ENCODE data around the gene NETO2. TPM values are rescaled to one million over a fixed set of nuclear protein-coding genes. Genes with fewer than 3 reads are reported as not detected.
A peak's percentile ranks its signal among the peaks of the same experiment; 100 is the strongest.

The NETO2 gene
- total and polyA plus RNA-seq, 2 of the 13 experiments (the other 11 are each of a cell fraction or from before 2014, with no cell fraction given), result 8.2 to 13.5 TPM

DNA sequence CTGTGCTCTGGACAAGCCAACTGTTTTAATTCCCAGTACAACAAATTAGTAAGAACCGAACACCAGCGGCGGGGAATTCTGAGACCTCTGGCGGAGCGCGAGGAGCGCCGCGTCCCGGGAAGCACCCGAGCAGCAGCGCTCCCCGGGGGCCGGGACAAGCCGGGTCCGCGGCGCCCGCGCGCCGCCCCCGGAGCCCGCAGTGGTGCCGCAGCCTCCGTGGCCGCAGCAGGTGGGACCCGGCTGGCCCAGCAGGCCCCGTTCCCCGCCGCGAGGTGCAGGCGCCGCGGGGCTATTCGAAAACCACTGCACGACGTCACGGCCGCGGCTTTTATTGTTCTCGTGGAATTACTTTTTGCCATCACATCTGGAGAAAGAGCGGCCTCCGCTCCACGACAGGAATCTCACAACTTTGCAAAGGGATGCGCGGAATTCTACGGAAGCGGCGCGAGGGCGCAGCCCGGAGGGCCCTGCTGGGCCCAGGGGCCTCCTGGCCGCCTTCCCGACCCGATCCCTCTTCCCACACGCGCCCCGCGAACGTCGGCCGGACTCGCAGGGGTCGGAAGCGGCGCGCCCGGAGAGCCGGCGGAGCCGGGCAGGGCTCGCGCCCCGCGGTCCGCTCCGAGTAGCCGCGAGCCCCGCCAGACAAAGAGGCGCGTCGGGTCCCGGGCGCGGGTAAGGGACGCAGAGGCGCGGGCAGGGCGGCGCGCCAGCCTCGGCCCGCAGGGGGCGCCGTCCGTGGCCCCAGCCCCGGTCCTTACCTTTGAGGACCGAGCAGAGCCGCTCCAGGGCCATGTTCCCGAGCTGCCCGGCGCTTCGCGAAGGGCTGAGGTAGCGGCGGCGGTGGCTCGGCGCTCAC, 696 bp downstream of the NETO2 start (continued):
- TF ChIP-seq CREB1 (IDR thresholded peaks at IDR 0.05), result peak; percentile 4; the same call in 1 of the 2 replicates
- TF ChIP-seq CREB1 (CRISPR knock-in tag; IDR thresholded peaks at IDR 0.05), result no peak
- TF ChIP-seq SALL1 (CRISPR knock-in tag; IDR thresholded peaks at IDR 0.05), result peak; percentile 71
- TF ChIP-seq, protein P1, sequence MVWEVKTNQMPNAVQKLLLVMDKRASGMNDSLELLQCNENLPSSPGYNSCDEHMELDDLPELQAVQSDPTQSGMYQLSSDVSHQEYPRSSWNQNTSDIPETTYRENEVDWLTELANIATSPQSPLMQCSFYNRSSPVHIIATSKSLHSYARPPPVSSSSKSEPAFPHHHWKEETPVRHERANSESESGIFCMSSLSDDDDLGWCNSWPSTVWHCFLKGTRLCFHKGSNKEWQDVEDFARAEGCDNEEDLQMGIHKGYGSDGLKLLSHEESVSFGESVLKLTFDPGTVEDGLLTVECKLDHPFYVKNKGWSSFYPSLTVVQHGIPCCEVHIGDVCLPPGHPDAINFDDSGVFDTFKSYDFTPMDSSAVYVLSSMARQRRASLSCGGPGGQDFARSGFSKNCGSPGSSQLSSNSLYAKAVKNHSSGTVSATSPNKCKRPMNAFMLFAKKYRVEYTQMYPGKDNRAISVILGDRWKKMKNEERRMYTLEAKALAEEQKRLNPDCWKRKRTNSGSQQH (CRISPR knock-in tag; IDR thresholded peaks at IDR 0.05; ENCODE audit: low read depth), result no peak
- TF ChIP-seq, protein P2, sequence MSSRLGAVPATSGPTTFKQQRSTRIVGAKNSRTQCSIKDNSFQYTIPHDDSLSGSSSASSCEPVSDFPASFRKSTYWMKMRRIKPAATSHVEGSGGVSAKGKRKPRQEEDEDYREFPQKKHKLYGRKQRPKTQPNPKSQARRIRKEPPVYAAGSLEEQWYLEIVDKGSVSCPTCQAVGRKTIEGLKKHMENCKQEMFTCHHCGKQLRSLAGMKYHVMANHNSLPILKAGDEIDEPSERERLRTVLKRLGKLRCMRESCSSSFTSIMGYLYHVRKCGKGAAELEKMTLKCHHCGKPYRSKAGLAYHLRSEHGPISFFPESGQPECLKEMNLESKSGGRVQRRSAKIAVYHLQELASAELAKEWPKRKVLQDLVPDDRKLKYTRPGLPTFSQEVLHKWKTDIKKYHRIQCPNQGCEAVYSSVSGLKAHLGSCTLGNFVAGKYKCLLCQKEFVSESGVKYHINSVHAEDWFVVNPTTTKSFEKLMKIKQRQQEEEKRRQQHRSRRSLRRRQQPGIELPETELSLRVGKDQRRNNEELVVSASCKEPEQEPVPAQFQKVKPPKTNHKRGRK (CRISPR knock-in tag; IDR thresholded peaks at IDR 0.05), result no peak
- peak; percentile 76; the same call in 1 of the 2 replicates for TF ChIP-seq ERF (CRISPR knock-in tag; IDR thresholded peaks at IDR 0.05)
- TF ChIP-seq FOSL2 (CRISPR knock-in tag; IDR thresholded peaks at IDR 0.05), result no peak
- TF ChIP-seq, protein P3, sequence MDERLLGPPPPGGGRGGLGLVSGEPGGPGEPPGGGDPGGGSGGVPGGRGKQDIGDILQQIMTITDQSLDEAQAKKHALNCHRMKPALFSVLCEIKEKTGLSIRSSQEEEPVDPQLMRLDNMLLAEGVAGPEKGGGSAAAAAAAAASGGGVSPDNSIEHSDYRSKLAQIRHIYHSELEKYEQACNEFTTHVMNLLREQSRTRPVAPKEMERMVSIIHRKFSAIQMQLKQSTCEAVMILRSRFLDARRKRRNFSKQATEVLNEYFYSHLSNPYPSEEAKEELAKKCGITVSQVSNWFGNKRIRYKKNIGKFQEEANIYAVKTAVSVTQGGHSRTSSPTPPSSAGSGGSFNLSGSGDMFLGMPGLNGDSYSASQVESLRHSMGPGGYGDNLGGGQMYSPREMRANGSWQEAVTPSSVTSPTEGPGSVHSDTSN (CRISPR knock-in tag; IDR thresholded peaks at IDR 0.05), result no peak
- TF ChIP-seq NCOR1 (IDR thresholded peaks at IDR 0.05; ENCODE audit: borderline replicate concordance, low read length), result no peak
- no peak for TF ChIP-seq ZKSCAN5 (CRISPR knock-in tag; IDR thresholded peaks at IDR 0.05)
- TF ChIP-seq, protein P4, sequence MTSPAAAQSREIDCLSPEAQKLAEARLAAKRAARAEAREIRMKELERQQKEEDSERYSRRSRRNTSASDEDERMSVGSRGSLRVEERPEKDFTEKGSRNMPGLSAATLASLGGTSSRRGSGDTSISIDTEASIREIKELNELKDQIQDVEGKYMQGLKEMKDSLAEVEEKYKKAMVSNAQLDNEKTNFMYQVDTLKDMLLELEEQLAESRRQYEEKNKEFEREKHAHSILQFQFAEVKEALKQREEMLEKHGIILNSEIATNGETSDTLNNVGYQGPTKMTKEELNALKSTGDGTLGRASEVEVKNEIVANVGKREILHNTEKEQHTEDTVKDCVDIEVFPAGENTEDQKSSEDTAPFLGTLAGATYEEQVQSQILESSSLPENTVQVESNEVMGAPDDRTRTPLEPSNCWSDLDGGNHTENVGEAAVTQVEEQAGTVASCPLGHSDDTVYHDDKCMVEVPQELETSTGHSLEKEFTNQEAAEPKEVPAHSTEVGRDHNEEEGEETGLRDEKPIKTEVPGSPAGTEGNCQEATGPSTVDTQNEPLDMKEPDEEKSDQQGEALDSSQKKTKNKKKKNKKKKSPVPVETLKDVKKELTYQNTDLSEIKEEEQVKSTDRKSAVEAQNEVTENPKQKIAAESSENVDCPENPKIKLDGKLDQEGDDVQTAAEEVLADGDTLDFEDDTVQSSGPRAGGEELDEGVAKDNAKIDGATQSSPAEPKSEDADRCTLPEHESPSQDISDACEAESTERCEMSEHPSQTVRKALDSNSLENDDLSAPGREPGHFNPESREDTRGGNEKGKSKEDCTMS (CRISPR knock-in tag; conservative IDR thresholded peaks at IDR 0.05), result no peak
- peak; percentile 13; the same call in 1 of the 2 replicates for TF ChIP-seq ZNF670 (CRISPR knock-in tag; IDR thresholded peaks at IDR 0.05; ENCODE audit: borderline replicate concordance)
- no peak for TF ChIP-seq ZFP37 (CRISPR knock-in tag; IDR thresholded peaks at IDR 0.05; ENCODE audit: borderline replicate concordance)
- TF ChIP-seq ZSCAN30 (CRISPR knock-in tag; IDR thresholded peaks at IDR 0.05), result no peak
- no peak for TF ChIP-seq ZFP36L2 (CRISPR knock-in tag; IDR thresholded peaks at IDR 0.05)
- TF ChIP-seq, protein P5, sequence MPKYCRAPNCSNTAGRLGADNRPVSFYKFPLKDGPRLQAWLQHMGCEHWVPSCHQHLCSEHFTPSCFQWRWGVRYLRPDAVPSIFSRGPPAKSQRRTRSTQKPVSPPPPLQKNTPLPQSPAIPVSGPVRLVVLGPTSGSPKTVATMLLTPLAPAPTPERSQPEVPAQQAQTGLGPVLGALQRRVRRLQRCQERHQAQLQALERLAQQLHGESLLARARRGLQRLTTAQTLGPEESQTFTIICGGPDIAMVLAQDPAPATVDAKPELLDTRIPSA (CRISPR knock-in tag; IDR thresholded peaks at IDR 0.05; ENCODE audit: borderline replicate concordance), result no peak
- TF ChIP-seq SALL2 (CRISPR knock-in tag; IDR thresholded peaks at IDR 0.05), result 0 out of 2 replicates have a peak, but pooled peaks have one; percentile 63
- no peak for TF ChIP-seq HNF4A (CRISPR knock-in tag; IDR thresholded peaks at IDR 0.05)
- TF ChIP-seq GPN1 (CRISPR knock-in tag; IDR thresholded peaks at IDR 0.05; ENCODE audit: borderline replicate concordance), result no peak
- TF ChIP-seq, protein P6, sequence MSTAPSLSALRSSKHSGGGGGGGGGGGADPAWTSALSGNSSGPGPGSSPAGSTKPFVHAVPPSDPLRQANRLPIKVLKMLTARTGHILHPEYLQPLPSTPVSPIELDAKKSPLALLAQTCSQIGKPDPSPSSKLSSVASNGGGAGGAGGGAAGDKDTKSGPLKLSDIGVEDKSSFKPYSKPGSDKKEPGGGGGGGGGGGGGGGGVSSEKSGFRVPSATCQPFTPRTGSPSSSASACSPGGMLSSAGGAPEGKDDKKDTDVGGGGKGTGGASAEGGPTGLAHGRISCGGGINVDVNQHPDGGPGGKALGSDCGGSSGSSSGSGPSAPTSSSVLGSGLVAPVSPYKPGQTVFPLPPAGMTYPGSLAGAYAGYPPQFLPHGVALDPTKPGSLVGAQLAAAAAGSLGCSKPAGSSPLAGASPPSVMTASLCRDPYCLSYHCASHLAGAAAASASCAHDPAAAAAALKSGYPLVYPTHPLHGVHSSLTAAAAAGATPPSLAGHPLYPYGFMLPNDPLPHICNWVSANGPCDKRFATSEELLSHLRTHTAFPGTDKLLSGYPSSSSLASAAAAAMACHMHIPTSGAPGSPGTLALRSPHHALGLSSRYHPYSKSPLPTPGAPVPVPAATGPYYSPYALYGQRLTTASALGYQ (CRISPR knock-in tag; IDR thresholded peaks at IDR 0.05), result no peak
- TF ChIP-seq SIN3A (IDR thresholded peaks at IDR 0.05; ENCODE audit: borderline replicate concordance, low read depth, low read length), result no peak

Measured in HepG2 (cell line).